Kidney tubule cell (primary cell): ENCODE data around the gene RFC5.
A peak's percentile ranks its signal among the peaks of the same experiment; 100 is the strongest.
"Not testable (repeated sequence)": the region's sequence is repeated elsewhere in the genome, so short reads cannot be mapped to it uniquely, and the experiment has no call there.

Experiments
- DNase-seq: peaks from one replicate; pipeline ENCODE4 v3.0.0-alpha.2; 2018; ENCODE audit warnings: low spot score

The RFC5 gene

GRCh38 chr12:118052324-118053070 is 36.0 kb downstream of the RFC5 start:
- DNase-seq = peak; percentile 98

- DNase-seq = peak; percentile 56
Measured at GRCh38 chr12:118053071-118053985, 36.8 kb downstream of the RFC5 start.

GRCh38 chr12:118055144-118055557 is 38.6 kb downstream of the RFC5 start:
- DNase-seq = peak; percentile 87

GRCh38 chr12:118055865-118056773 is 39.6 kb downstream of the RFC5 start:
- no peak for DNase-seq

- no peak for DNase-seq
Measured at GRCh38 chr12:118058227-118058626, 41.7 kb downstream of the RFC5 start.

GRCh38 chr12:118058881-118059280 is 42.4 kb downstream of the RFC5 start:
- no peak for DNase-seq

GRCh38 chr12:118059341-118060191 is 43.1 kb downstream of the RFC5 start:
- DNase-seq = peak; percentile 38

GRCh38 chr12:118060301-118061010 is 44.0 kb downstream of the RFC5 start:
- peak; percentile 57 for DNase-seq

GRCh38 chr12:118061011-118061872 is 44.7 kb downstream of the RFC5 start, which contains the start of gene WSB2:
WSB2 (minus strand) TSS chr12:118061179; CDS start chr12:118061048, 131 bp downstream.
- DNase-seq = peak; percentile 70

- peak; percentile 69 for DNase-seq
Measured at GRCh38 chr12:118061873-118062843, 45.7 kb downstream of the RFC5 start.

GRCh38 chr12:118063576-118064391 is 47.3 kb downstream of the RFC5 start:
- no peak for DNase-seq

GRCh38 chr12:118064608-118065007 is 48.1 kb downstream of the RFC5 start:
- DNase-seq = no peak

GRCh38 chr12:118065380-118065779 is 48.9 kb downstream of the RFC5 start:
- no peak for DNase-seq

GRCh38 chr12:118068445-118068844 is 51.9 kb downstream of the RFC5 start:
- no peak for DNase-seq

- DNase-seq = no peak
Measured at GRCh38 chr12:118070650-118071049, 54.1 kb downstream of the RFC5 start.

GRCh38 chr12:118073768-118074167 is 57.3 kb downstream of the RFC5 start:
- DNase-seq = no peak

GRCh38 chr12:118081521-118081920 is 65.0 kb downstream of the RFC5 start:
- DNase-seq = not testable (repeated sequence)
